H1 (cell line): Measurements from ENCODE around the gene GMPR2. TPM values are rescaled to one million over a fixed set of nuclear protein-coding genes. Genes with fewer than 3 reads are reported as not detected.

ENCODE experiments used
- CTCF ChIA-PET: fragments of 300-600 bp; sonication (Branson Sonifier 250); formaldehyde crosslinking; loops from one replicate; lab custom pipeline; 2021; ENCODE audit not compliant: partially characterized antibody; lab: Charles Lee
- POLR2A ChIA-PET: fragments of 300-600 bp; sonication (Branson Sonifier 250); formaldehyde crosslinking; loops from one replicate; lab custom pipeline; 2021; ENCODE audit warnings: inconsistent platforms; ENCODE audit not compliant: partially characterized antibody; lab: Charles Lee
- DNase-seq, 2 experiments: peaks; one replicate each; pipeline versions ENCODE4 v3.0.0 to v3.0.0-alpha.2; 2010 to 2022; ENCODE audit warnings: low spot score in 2 of 2, low read depth in 1 of 2, mixed read lengths in 1 of 2
- FAIRE-seq: peaks from 2 replicates; lab custom pipeline; 2011; peaks lifted over from hg19 to GRCh38; lab: Jason Lieb, UNC
- H2AFZ ChIP-seq: 2 replicates; pipeline ENCODE4 v1.8.1; 2012; ENCODE audit warnings: low read length, inconsistent platforms
- H2AK5ac ChIP-seq: 2 replicates; pipeline ENCODE4 v1.6.1; 2013; ENCODE audit warnings: low read depth, low read length
- H2BK120ac ChIP-seq: replicated peaks from 2 replicates; pipeline ENCODE3; 2013; ENCODE audit warnings: low read depth, low read length, inconsistent platforms
- H2BK12ac ChIP-seq: 2 replicates; pipeline ENCODE4 v1.6.1; 2013; ENCODE audit warnings: low read depth, low read length
- H2BK15ac ChIP-seq: 2 replicates; pipeline ENCODE4 v1.6.1; 2013; ENCODE audit warnings: low read length
- H2BK20ac ChIP-seq: 2 replicates; pipeline ENCODE4 v1.6.1; 2013; ENCODE audit warnings: low read length
- H2BK5ac ChIP-seq: 2 replicates; pipeline ENCODE4 v1.6.1; 2013; ENCODE audit warnings: low read depth, low read length
- H3K14ac ChIP-seq: 2 replicates; pipeline ENCODE4 v1.6.1; 2013; ENCODE audit warnings: inconsistent platforms; ENCODE audit not compliant: insufficient read length
- H3K18ac ChIP-seq: 2 replicates; pipeline ENCODE4 v1.6.1; 2013; ENCODE audit warnings: low read length; ENCODE audit errors: extremely low read depth
- H3K23ac ChIP-seq: 2 replicates; pipeline ENCODE4 v1.6.1; 2013; ENCODE audit warnings: inconsistent platforms; ENCODE audit not compliant: insufficient read length
- H3K23me2 ChIP-seq: 2 replicates; pipeline ENCODE4 v1.6.1; 2013; ENCODE audit warnings: low read depth, low read length
- H3K27ac ChIP-seq: 2 replicates; pipeline ENCODE4 v1.6.1; 2011; ENCODE audit warnings: low read depth, low read length, inconsistent platforms
- H3K27me3 ChIP-seq, 4 experiments: replicated peaks in 1 of 4; 1 replicate in 1 of 4; 2 replicates in 3 of 4; pipeline versions ENCODE4 v1.6.1 to v1.8.1; 2011 to 2013; ENCODE audit warnings: low read length in 3 of 4, mild to moderate bottlenecking in 3 of 4, inconsistent platforms in 2 of 4, mixed read lengths in 2 of 4, moderate library complexity in 1 of 4; ENCODE audit not compliant: control insufficient read depth in 3 of 4, insufficient read depth in 3 of 4; ENCODE audit errors: extremely low read depth in 1 of 4
- H3K36me3 ChIP-seq, 4 experiments: 2 replicates each; pipeline versions ENCODE4 v1.6.1 to v1.8.1; 2011 to 2013; ENCODE audit warnings: mild to moderate bottlenecking in 4 of 4, low read length in 3 of 4, moderate library complexity in 2 of 4, control low read depth in 1 of 4, inconsistent platforms in 1 of 4; ENCODE audit not compliant: insufficient read depth in 4 of 4, control insufficient read depth in 2 of 4
- H3K4ac ChIP-seq: replicated peaks from 2 replicates; pipeline ENCODE3; 2013; ENCODE audit warnings: low read length, low read depth, mixed read lengths, inconsistent platforms; ENCODE audit not compliant: insufficient read length
- H3K4me1 ChIP-seq, 4 experiments: replicated peaks in 1 of 4; 1 replicate in 1 of 4; 2 replicates in 3 of 4; pipeline versions ENCODE4 v1.6.1 to v1.8.1; 2011 to 2013; ENCODE audit warnings: low read length in 3 of 4, inconsistent platforms in 2 of 4, mixed read lengths in 1 of 4; ENCODE audit not compliant: insufficient read depth in 4 of 4, control insufficient read depth in 3 of 4
- H3K4me2 ChIP-seq, 2 experiments: 2 replicates each; pipeline versions ENCODE4 v1.6.1 to v1.8.1; 2011 to 2013; ENCODE audit warnings: low read depth in 2 of 2, low read length in 2 of 2, control low read depth in 1 of 2, inconsistent platforms in 1 of 2, mild to moderate bottlenecking in 1 of 2; ENCODE audit not compliant: insufficient read depth in 1 of 2
- H3K4me3 ChIP-seq, 4 experiments: fragments of 200-600, 300-600 bp in 1 of 4; sonication (generic), shearing (Covaris generic), sonication (Bioruptor Twin) in 1 of 4; 2 replicates each; pipeline versions ENCODE4 v1.5.1 to v1.8.1; 2011 to 2016; ENCODE audit warnings: low read length in 4 of 4, low read depth in 3 of 4, control low read depth in 2 of 4, inconsistent platforms in 2 of 4, mild to moderate bottlenecking in 2 of 4, mixed read lengths in 1 of 4, moderate library complexity in 1 of 4; ENCODE audit not compliant: insufficient read depth in 2 of 4; ENCODE audit errors: extremely low read depth in 1 of 4
- H3K56ac ChIP-seq: replicated peaks from 2 replicates; pipeline ENCODE3; 2013; ENCODE audit warnings: low read depth, mild to moderate bottlenecking, mixed read lengths, low read length, inconsistent platforms; ENCODE audit not compliant: insufficient read length
- H3K79me1 ChIP-seq: 2 replicates; pipeline ENCODE4 v1.6.1; 2013; ENCODE audit warnings: low read depth, low read length, control low read depth
- H3K79me2 ChIP-seq, 2 experiments: 2 replicates each; pipeline versions ENCODE4 v1.6.1 to v1.8.1; 2012 to 2013; ENCODE audit warnings: low read length in 2 of 2, mild to moderate bottlenecking in 2 of 2, inconsistent platforms in 1 of 2; ENCODE audit not compliant: insufficient read depth in 2 of 2, control insufficient read depth in 1 of 2
- H3K9ac ChIP-seq, 4 experiments: replicated peaks in 1 of 4; 1 replicate in 1 of 4; 2 replicates in 3 of 4; pipeline versions ENCODE4 v1.6.1 to v1.8.1; 2011 to 2013; ENCODE audit warnings: low read depth in 3 of 4, low read length in 3 of 4, control low read depth in 2 of 4, mild to moderate bottlenecking in 2 of 4, moderate library complexity in 2 of 4, inconsistent platforms in 1 of 4; ENCODE audit errors: extremely low read depth in 1 of 4
- H3K9me3 ChIP-seq, 2 experiments: 2 replicates each; pipeline versions ENCODE4 v1.6.1 to v1.8.1; 2012 to 2013; ENCODE audit warnings: mild to moderate bottlenecking in 2 of 2, moderate library complexity in 2 of 2, control low read depth in 1 of 2, inconsistent platforms in 1 of 2, low read depth in 1 of 2, low read length in 1 of 2, mixed read lengths in 1 of 2; ENCODE audit not compliant: insufficient read depth in 2 of 2
- H4K20me1 ChIP-seq, 2 experiments: replicated peaks in 1 of 2; 2 replicates each; pipeline versions ENCODE3 to v1.8.1; 2011 to 2013; ENCODE audit warnings: inconsistent platforms in 2 of 2, low read length in 2 of 2, mild to moderate bottlenecking in 1 of 2; ENCODE audit not compliant: insufficient read depth in 2 of 2, control insufficient read depth in 1 of 2
- H4K5ac ChIP-seq: 2 replicates; pipeline ENCODE4 v1.6.1; 2013; ENCODE audit warnings: low read length, low read depth, mixed read lengths, inconsistent platforms; ENCODE audit not compliant: insufficient read length
- H4K8ac ChIP-seq: 2 replicates; pipeline ENCODE4 v1.8.0; 2013; ENCODE audit warnings: mild to moderate bottlenecking, moderate library complexity, low read length, inconsistent platforms; ENCODE audit not compliant: insufficient read depth; ENCODE audit errors: extremely low read depth
- H4K91ac ChIP-seq: replicated peaks from 2 replicates; pipeline ENCODE3; 2013; ENCODE audit warnings: low read length, mixed read lengths, inconsistent platforms; ENCODE audit not compliant: insufficient read length
- CBX5 ChIP-seq: fragments of 300-800, 300-1000 bp; sonication (generic); IDR thresholded peaks from 2 replicates; pipeline ENCODE4 v1.7.1; 2016; ENCODE audit warnings: antibody characterized with exemption, low read length, low read depth
- CBX8 ChIP-seq: fragments of 300-800, 300-1000 bp; sonication (generic); IDR thresholded peaks from 2 replicates; pipeline ENCODE4 v1.7.1; 2016; ENCODE audit warnings: low read depth, low read length, borderline replicate concordance
- CHD2 ChIP-seq: IDR thresholded peaks from 2 replicates; pipeline ENCODE4 v1.6.1; 2012; ENCODE audit warnings: low read length, improper control_type of control experiment
- EGR1 ChIP-seq: IDR thresholded peaks from 2 replicates; pipeline ENCODE4 v1.6.1; 2011; ENCODE audit warnings: low read depth, low read length, borderline replicate concordance
- EZH2 ChIP-seq: fragments of 200-600 bp; sonication (generic); IDR thresholded peaks from 2 replicates; pipeline ENCODE4 v1.7.1; 2012; ENCODE audit warnings: low read depth, mild to moderate bottlenecking, moderate library complexity, low read length, inconsistent platforms; ENCODE audit not compliant: severe bottlenecking
- JUN ChIP-seq: IDR thresholded peaks from 2 replicates; pipeline ENCODE4 v1.6.1; 2011; ENCODE audit warnings: low read depth, mild to moderate bottlenecking, improper control_type of control experiment, low read length
- KDM5A ChIP-seq: fragments of 200-600 bp; IDR thresholded peaks from 2 replicates; pipeline ENCODE4 v1.7.1; 2012; ENCODE audit warnings: mild to moderate bottlenecking, low read length, inconsistent platforms, mixed read lengths
- POLR2A ChIP-seq, 2 experiments: IDR thresholded peaks; 1 replicate in 1 of 2; 2 replicates in 1 of 2; pipeline ENCODE4 v1.6.1; 2011; ENCODE audit warnings: low read depth in 2 of 2, low read length in 2 of 2, mild to moderate bottlenecking in 2 of 2; ENCODE audit errors: control extremely low read depth in 1 of 2
- SRF ChIP-seq: IDR thresholded peaks from 2 replicates; pipeline ENCODE4 v1.6.1; 2011; ENCODE audit warnings: mild to moderate bottlenecking, low read depth, low read length, moderate library complexity
- WGBS, 2 experiments: shearing (Covaris generic) in 1 of 2; methylation state at CpG; one replicate each; pipeline versions ENCODE4 v1.1.6 to v1.1.7; 2013 to 2015; ENCODE audit warnings: low lambda C conversion rate in 2 of 2, mixed read lengths in 2 of 2, inconsistent platforms in 1 of 2, low coverage in 1 of 2, missing lambda C conversion rate in 1 of 2; ENCODE audit not compliant: insufficient replicate concordance in 2 of 2, insufficient coverage in 1 of 2, insufficient read length in 1 of 2; ENCODE audit errors: extremely low coverage in 1 of 2, missing lambda C conversion rate in 1 of 2; 5-methylcytosine and 5-hydroxymethylcytosine counted together
- polyA plus RNA-seq, 7 experiments: library from polyadenylated mRNA; depleted of rRNA in 3 of 7; stranded (reverse) in 5 of 7; unstranded in 2 of 7; fragments of >200 nt in 5 of 7; fragments of 200-250 nt in 2 of 7; gene quantifications; 1 replicate in 5 of 7; 2 replicates in 1 of 7; 4 replicates in 1 of 7; pipeline versions ENCODE4 v1.2.1 to v1.2.3, GENCODE V29; 2011 to 2013; ENCODE audit warnings: missing spikeins in 2 of 7, mixed read lengths in 2 of 7
- total RNA-seq: library from RNA; stranded (reverse); fragmentation: NEBNext Ultra II Directional; extraction: Animal tissue kit (Norgen Biotek cat#: 25700); gene quantifications from 2 replicates; pipeline ENCODE4 v1.2.1, GENCODE V29; 2021
- TF ChIP-seq, protein P1 (sequence below): IDR thresholded peaks from 2 replicates; pipeline ENCODE4 v1.6.1; 2012; ENCODE audit warnings: low read length, inconsistent platforms

The GMPR2 gene
- total and polyA plus RNA-seq, 2 of the 8 experiments (the other 6 are each of a cell fraction or from before 2014, with no cell fraction given), result 61.6 to 85.3 TPM

DNA sequence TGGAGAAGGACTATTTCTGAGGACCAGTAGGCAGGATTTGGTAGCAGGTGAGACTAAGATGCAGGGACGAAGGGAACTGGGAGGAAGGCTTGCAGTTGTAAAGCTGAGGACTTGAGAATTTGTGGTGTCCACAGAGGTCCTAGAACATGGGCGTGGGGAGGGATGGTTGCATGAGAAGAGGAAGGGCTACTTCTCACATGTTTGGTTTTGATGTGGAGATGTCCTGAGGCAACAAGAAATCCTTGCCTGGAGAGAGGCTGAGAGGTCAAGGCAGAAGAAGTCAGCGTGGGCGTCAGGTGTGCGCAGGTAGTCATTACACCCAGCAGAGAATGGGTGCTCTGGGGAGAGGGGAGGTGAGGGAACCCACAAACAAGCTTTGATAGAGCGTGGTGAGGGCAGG is 44.3 kb downstream of the GMPR2 start:
- Histone ChIP-seq H2BK12ac (no peak overlapping the region), H2AFZ (no peak overlapping the region)
- TF ChIP-seq CHD2 (no peak), CBX8 (no peak), CBX5 (no peak), EZH2 (no peak), JUN (no peak), EGR1 (no peak), SRF (no peak), KDM5A (no peak), POLR2A (IDR thresholded peaks at IDR 0.05; ENCODE audit: control extremely low read depth in 1 of 2, low read depth in 2 of 2, low read length in 2 of 2) (no peak)
- TF ChIP-seq, protein P1, sequence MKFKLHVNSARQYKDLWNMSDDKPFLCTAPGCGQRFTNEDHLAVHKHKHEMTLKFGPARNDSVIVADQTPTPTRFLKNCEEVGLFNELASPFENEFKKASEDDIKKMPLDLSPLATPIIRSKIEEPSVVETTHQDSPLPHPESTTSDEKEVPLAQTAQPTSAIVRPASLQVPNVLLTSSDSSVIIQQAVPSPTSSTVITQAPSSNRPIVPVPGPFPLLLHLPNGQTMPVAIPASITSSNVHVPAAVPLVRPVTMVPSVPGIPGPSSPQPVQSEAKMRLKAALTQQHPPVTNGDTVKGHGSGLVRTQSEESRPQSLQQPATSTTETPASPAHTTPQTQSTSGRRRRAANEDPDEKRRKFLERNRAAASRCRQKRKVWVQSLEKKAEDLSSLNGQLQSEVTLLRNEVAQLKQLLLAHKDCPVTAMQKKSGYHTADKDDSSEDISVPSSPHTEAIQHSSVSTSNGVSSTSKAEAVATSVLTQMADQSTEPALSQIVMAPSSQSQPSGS, result no peak
- TF ChIP-seq, all 59 proteins: peak for 0
- H3K18ac ChIP-seq, result no peak overlapping the region
- no peak overlapping the region for H4K8ac ChIP-seq
- H2BK15ac ChIP-seq, result no peak overlapping the region
- H2BK5ac ChIP-seq, result no peak overlapping the region
- H4K5ac ChIP-seq, result no peak overlapping the region
- no peaks in the 10 kb centered on the region; a peak in 1 of 7 replicates for H3K4me1 ChIP-seq
- H4K91ac ChIP-seq, result no peak overlapping the region
- H3K14ac ChIP-seq, result no peak overlapping the region
- no peak overlapping the region for H3K23ac ChIP-seq
- H2BK120ac ChIP-seq, result no peak overlapping the region
- H3K27ac ChIP-seq, result no peak overlapping the region
- 90% methylated on average over 6 of the region's 6 CpGs; no CpG with 5 or more reads in 1 of the 2 experiments for WGBS, 2 experiments
- POLR2A ChIA-PET, result interaction anchor here (0.5 to 1.2 kb wide), 2 partner anchors 49 to 64 kb away, joined by 3 read pairs; no protein-coding TSS in a partner anchor
- no peak for DNase-seq
- CTCF ChIA-PET, result interaction anchor here (0.9 to 11.5 kb wide), 5 partner anchors 13 to 41 kb away, joined by 3 to 137 read pairs (median 5); partner anchors contain the start of genes DHRS1 and NOP9
- no peak for FAIRE-seq
- no peak overlapping the region for H3K4me2 ChIP-seq
- H4K20me1 ChIP-seq, result peaks cover 0 to 3% of the 10 kb centered on the region in 2 experiments
- no peak overlapping the region for H3K4me3 ChIP-seq
- H3K4ac ChIP-seq, result no peak overlapping the region
- no peaks in the 10 kb centered on the region; a peak in 1 of 7 replicates for H3K27me3 ChIP-seq
- H3K9ac ChIP-seq, result no peak overlapping the region
- H3K9me3 ChIP-seq, result no peaks in the 10 kb centered on the region
- no peak overlapping the region for H3K56ac ChIP-seq
- no peak overlapping the region for H2BK20ac ChIP-seq
- no peak overlapping the region for H2AK5ac ChIP-seq
- no peaks in the 10 kb centered on the region for H3K79me2 ChIP-seq
- no peaks in the 10 kb centered on the region for H3K23me2 ChIP-seq
- H3K36me3 ChIP-seq, result no peaks in the 10 kb centered on the region
- no peaks in the 10 kb centered on the region for H3K79me1 ChIP-seq
